Daoy (cell line): Measurements from ENCODE around the gene GLP2R. TPM values are rescaled to one million over a fixed set of nuclear protein-coding genes. Genes with fewer than 3 reads are reported as not detected.
A peak's percentile ranks its signal among the peaks of the same experiment; 100 is the strongest.

Experiments
- DNase-seq: peaks from one replicate; pipeline ENCODE4 v3.0.0-alpha.2; 2015; ENCODE audit warnings: low read depth
- total RNA-seq: library from RNA; depleted of rRNA; stranded (reverse); fragments of >200 nt; shearing (Covaris generic); gene quantifications from 2 replicates; pipeline ENCODE4 v1.2.3, GENCODE V29; 2014; rRNA removed

GLP2R gene
- total RNA-seq, 1 experiment from 2014 or later: 0.91 TPM

DNA sequence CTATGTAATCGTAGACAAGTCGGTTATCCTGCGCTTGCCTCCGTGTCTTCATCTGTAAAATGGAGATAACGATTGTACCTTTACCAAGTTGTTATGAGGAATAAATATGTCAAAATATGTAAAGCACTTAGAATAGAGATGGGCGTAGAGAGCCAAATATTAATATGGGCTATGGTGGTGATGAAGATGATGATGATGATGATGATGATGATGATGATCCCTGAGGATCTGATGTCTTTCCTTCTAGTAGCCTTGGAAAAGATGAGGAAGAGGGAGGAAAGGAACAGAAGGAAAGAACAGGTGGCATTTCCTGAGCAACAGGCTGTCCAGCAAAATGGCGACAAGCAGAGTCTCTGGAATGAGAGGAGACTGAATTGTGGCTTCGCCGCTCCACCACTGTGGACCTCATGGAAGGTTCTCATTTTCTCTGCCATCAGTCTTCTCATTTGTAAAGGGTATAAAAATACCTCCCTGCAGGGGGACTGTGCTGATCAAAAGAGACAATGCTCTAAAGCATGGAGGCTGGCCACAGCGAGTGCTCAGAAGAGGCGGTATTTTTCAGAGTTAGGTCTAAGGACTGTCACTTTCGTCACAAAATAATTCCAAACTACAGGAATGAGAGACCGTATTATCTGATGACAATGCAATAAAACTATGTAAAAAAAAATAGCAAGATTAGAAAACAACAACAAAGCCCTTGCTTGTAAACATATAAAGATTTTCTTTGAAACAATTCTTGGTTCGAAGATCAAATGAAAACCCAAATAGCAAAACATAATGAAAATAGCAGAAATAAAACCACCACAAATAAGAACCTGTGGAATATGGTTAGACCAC is 96.5 kb downstream of the GLP2R start:
- no peak for DNase-seq

DNA sequence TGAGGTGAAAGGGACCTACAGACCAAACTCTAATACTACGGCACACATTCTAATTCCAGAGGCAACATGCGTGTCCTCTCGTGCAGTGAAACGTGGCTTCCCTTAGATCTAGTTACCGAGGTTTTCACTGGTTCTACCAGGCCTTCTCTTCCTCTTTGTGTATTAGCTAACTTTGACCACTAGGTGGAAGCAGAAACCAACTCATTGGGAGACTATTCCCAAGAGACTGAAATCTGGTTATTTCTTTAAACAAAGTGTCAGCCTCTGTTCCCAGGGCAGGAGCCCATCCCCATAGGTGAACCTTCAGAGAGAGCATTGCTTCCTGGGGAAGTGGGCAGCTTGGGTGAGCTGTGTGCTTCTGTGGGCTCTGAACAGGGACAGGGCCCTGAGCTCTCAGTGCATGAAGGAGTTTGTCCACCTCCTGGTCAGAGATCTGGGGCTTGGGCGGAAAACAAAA is 99.0 kb downstream of the GLP2R start:
- DNase-seq: peak; percentile 54

DNA sequence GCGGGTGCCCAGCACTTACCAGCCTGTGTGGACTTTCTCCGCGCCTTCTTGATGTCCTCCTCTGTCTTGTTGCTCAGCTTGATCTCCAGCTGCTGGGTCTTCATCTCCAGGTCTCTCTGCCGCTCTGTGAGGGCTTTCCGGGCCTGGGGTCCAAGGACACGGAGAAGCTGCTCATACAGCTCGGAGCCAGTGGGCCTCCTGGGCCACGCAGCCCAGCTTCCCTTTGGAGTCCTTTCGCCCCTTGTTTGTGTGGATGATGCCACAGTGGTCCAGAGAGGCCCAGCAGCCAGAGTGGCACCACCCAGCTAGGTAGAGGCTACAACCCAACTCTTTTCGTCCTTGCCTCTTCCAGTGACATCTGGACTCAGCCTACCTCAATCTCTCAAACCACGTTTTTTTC is 99.7 kb downstream of the GLP2R start:
- no peak for DNase-seq

DNA sequence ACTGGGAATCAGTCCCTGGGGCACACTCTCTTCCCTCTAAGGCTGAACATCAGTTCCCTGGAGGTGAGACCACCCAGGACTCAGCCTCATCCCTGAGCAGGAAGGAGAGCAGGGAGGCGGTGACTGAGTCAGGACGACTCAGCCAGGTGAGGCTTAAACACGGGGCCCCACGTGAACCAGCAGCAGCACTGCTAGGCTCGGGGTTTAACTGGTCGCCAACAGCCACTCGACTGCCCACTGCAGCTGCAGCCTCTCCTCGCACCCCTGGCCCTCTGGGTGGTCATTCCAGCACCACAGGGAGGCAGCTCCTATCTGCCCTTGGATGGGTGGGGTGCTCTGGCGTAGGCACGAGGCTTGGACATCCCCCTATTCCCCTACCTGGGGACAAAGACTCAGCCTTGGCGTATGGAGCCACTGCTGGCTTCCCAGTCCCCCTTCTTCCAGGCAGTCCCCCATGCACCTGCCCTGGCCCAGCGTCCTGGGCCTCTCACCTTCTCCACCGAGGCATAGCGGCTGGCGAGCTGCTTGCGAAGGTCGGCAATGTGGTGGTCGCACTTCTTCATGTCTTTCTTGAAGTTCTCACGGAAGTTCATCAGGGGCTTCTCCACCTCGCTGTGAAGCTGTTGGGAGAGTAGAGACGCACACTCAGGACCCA is 100.6 kb downstream of the GLP2R start:
- DNase-seq: no peak

DNA sequence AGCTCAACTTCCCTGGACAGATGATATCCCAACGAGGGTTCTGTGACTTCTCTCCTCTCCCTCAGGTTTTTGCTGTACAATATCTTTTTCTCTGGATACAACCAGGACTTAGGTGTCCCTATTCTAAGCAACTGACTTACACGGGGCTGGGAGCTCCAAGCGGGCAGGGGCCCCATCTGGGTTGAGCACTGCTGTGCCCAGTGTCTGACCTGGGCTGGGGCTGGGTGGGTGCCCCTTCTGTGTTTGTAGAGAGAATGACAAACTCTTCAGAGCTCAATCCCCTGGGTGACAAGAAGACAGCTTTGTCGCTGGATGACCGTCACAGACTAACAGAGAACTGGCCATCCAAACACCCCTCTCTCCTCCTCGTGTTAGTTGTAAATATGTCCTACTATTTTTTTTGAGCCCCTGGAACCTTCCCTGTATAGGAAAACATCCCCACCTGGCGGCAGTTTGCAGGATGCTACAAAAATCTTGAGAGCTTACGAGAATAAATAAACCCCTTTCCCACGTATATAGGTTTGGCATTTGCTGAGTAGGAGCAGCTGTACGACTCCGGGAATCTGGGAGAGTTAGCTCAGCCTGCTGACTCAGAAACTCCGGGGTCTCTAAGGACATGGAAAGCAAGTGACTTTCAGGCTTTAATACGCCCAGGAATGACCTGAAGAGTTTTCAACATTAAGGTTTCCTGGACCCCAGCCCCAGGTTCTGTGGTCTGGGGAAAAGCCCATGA is 103.0 kb downstream of the GLP2R start:
- peak; percentile 76 for DNase-seq

DNA sequence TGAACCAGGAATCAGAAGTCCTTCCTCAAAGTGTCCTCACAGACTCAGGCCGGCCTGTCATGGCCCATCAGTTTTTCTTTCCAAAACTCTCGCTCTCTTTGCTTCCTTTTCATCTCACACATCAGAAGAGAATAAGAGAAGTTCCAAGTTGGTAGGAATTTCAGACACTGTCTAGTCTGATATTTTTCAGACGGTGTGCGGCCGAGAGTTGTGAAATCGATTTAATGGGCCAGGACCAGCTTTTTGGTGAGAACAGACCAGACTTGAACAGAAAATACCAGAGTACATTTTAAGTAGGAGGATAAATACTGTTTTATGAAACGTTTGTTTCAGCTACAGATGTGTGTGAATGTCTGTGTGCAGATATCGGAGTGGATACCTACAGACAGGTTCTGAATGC is 104.1 kb downstream of the GLP2R start:
- DNase-seq: no peak

DNA sequence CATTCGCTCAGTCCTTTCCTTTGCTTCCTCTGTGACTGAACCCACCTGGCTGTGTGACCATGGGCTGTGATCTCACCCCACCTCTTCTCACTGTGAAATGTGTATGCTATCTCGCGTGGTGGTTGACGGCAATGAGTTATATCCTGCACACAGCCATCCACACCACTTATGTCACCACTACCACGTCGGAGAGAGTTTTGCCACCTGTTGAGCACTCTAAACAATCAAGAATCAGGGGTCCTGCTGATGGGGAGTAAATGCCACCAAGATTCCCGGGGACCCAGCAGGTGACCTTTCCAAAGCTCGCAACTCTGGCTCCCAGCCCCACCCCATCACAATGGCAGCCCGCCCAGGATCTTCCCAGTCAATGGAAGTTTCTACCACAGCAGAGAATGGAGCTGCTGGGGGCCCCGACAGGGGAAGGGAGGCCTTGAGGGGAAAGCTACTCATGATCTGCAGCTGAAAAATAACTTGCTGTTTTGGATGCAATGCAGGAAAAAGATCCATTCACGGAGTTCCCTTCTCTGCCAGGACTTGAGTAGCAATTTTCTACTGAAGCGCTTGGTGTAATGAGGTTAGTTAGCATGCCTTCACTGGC is 105.5 kb downstream of the GLP2R start:
- DNase-seq: no peak

DNA sequence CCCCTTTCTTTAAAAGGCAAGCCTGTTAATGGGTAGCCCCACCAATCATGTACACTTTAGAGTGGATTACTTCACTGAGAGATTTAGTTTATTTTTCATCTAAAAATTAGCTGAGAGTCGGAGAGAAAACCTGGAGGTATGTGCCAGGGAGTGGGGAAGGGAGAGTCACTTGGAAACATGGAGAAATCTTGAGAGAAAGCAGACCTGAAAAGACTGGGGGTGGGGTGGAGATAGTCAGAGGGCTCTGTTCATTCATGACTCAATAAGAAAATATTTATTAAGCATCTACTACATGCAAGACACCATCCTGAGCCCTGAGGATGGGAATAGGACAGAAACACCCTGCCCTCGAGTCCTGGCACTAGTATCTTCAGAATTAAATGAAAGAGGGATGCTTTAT is 106.8 kb downstream of the GLP2R start:
- no peak for DNase-seq

DNA sequence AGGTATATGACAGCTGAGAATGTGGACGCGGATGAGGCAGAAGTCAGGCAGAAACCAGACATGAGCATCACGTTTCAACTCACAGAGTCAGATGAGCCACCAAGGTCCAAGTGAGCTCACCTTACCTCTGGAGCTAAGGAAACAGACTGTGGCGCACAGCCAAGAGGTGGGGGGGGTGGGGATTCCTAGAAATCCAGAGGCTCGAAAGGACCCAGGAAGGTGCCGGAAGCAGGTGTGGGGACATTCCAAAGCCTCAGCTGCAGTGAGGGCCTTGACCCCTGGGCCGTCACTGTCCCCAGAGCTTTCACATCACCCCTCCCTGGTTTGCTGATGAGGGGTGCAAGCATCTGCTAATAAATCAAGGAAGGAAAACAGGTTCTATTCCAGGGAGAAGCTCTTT is 108.6 kb downstream of the GLP2R start:
- DNase-seq: no peak

DNA sequence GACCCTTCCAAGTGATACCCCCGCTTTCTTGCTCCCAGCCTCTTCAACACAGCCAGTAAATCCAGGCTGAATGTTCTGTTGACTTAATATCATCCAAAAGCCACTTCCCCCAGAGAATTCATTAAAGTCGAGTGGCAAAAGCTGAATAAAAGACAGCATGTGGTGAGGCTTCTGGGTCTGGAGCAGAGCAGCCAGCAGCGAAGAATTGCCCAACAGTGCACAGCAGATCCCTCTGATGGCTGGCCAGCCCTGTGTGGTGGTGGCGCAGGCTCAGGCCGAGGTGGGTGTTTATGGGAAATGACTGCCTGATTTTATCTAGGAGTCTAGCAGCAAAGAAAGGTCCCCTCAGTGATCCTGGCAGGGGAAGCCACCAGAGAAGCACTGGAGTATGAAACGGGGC is 109.7 kb downstream of the GLP2R start:
- no peak for DNase-seq

DNA sequence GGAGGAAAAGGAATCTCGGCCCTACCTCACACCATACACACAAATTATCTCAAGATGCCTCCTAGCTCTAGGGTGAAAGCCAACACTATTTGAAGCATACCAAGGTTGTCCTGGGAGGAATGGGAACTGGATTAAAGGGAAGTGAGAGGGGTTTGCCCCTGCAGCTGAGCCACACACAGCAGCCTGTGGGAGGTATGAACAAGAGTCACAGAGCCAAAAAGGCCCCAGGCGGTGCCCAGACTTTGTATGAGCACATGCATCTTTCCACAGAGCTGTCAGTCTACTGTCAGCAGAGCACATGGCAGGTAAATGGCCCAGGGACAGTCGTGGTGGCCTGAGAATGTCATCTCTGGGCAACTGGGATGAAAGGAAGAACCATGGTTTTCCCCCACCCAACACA is 110.4 kb downstream of the GLP2R start:
- no peak for DNase-seq

DNA sequence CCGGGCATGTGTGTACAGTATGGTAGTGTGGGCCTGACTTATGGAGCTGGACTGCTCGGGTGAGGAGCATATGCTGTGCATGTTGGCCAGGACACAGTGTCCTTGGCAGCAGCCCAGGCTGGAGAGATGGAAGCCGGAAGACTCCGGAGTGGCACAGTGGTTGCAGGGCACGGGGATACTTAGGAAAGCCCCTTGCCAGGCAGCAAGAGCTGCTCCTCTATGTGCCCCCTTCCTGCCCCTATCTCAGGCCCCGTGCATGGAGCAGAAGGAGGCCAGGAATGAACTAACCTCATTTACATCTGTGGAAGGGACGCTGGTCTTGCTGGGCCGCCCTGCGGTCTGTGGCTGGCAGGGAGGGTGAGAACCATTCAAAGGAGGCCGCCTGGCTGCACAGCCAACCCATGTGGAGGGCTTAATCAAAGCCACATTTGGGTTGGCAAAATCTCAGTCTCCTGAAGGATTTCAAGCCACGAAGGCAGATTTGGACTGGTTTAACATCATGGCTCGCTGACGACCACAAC is 111.6 kb downstream of the GLP2R start:
- no peak for DNase-seq

DNA sequence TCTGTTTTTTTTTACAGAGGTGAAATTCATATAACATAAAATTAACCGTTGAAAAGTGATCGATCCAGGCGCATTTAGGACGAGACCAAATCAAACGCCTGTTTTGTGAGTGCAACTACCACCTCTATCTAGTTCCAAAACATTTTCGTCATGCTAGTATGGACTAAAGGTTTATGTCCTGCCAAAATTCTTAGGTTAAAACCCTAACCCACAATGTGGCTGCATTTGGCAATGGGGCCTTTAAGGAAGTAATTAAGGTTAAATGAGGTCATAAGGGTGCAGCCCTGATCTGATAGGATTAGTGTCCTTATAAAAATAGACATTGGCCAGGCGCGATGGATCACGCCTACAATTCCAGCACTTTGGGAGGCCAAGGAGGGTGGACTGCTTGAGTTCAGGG is 112.2 kb downstream of the GLP2R start:
- DNase-seq: no peak

DNA sequence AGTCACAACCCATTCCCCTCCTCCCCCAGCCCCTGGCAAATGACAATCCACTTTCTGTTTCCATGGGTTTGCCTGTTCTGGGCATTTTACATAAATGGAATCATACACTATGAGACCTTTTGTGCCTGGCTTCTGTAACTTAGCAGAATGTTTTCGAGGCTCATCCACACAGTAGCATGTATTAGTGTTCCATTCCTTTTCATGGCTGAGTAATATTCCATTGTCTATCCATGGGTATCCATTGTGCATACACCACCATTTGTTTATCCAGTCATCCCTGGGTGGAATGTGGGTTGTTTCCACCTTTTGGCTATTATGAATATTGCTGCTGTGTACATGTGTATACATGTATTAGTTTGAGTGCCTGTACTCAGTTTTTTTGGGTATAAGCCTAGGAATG is 113.0 kb downstream of the GLP2R start:
- no peak for DNase-seq

DNA sequence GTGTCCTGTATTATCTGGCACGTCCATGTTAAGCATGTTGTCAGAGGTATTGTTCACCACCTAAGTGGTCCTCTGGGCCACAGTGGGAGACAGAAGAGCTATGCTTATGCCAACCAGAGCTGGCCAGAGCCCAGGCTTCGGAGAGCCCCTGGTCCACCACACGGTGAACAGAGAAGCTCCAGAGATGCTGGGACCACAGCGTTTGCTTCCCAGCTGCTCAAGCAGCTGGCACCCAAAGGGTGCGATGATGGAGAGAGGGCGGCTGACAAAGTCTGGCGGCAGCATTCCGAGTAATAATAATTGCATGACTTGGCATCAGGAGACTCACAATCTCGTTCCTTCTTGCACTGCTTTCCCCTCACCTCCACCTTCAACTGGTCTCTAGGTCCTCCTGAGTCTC is 115.1 kb downstream of the GLP2R start:
- no peak for DNase-seq

DNA sequence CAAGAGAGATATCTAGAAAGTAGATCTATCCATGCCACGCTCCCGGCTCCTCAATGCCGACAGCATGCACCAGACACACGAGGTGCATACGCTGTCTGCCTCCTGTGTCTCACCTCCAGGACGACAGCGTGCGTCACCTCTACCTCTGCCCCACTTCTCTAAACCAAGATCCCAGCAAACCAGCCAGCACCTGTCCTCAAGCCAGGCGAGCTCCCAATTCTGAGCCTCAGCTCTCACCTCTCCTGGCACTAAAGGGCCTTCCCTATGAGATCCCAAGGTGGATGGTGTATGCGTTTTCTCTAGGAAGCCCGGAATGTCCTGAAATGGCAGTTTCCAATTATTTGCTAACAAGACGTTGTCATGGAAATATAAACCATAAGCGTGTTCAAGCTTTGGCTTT is 115.6 kb downstream of the GLP2R start:
- no peak for DNase-seq

Other genes with a start within 250 kb of the GLP2R start
- not detected in 2 replicates for gene CFAP52, start 249.3 kb upstream of the GLP2R start, total RNA-seq
- gene USP43, start 180.4 kb upstream of the GLP2R start, total RNA-seq: 0.80 and 1.7 TPM in 2 replicates
- not detected in 2 replicates for gene DHRS7C, start 34.3 kb upstream of the GLP2R start, total RNA-seq
- not detected in 2 replicates for gene GSG1L2, start 3.8 kb upstream of the GLP2R start, total RNA-seq
- not detected in 2 replicates for gene RCVRN, start 79.3 kb downstream of the GLP2R start, total RNA-seq